Skeletal muscle cell (primary cell): Measurements from ENCODE around the gene LYZL2.
A peak's percentile ranks its signal among the peaks of the same experiment; 100 is the strongest.
"Not testable (repeated sequence)": the region's sequence is repeated elsewhere in the genome, so short reads cannot be mapped to it uniquely, and the experiment has no call there.

Experiments
- DNase-seq: peaks from one replicate; pipeline ENCODE4 v3.0.0-alpha.2; 2010; ENCODE audit warnings: low read depth
- H3K4me3 ChIP-seq: 2 replicates; pipeline ENCODE4 v1.5.1; 2011; ENCODE audit warnings: low read depth, mild to moderate bottlenecking, control low read depth, low read length, moderate library complexity

Gene LYZL2

GRCh38 chr10:30596493-30597432 lies 32.8 kb downstream of the LYZL2 start:
- H3K4me3 ChIP-seq, DNase-seq: not testable (repeated sequence)

- no peak for DNase-seq
- no peak overlapping the region for H3K4me3 ChIP-seq
Observed at GRCh38 chr10:30596013-30596412, 33.5 kb downstream of the LYZL2 start.

- no peak overlapping the region for H3K4me3 ChIP-seq
- no peak for DNase-seq
Observed at GRCh38 chr10:30594077-30594476, 35.5 kb downstream of the LYZL2 start.

GRCh38 chr10:30592770-30593169 lies 36.8 kb downstream of the LYZL2 start:
- not testable (repeated sequence) for H3K4me3 ChIP-seq, DNase-seq

GRCh38 chr10:30591249-30591670 lies 38.3 kb downstream of the LYZL2 start:
- DNase-seq, result no peak
- no peak overlapping the region for H3K4me3 ChIP-seq

GRCh38 chr10:30589441-30589840 lies 40.1 kb downstream of the LYZL2 start:
- DNase-seq, result no peak
- H3K4me3 ChIP-seq, result no peak overlapping the region

DNA sequence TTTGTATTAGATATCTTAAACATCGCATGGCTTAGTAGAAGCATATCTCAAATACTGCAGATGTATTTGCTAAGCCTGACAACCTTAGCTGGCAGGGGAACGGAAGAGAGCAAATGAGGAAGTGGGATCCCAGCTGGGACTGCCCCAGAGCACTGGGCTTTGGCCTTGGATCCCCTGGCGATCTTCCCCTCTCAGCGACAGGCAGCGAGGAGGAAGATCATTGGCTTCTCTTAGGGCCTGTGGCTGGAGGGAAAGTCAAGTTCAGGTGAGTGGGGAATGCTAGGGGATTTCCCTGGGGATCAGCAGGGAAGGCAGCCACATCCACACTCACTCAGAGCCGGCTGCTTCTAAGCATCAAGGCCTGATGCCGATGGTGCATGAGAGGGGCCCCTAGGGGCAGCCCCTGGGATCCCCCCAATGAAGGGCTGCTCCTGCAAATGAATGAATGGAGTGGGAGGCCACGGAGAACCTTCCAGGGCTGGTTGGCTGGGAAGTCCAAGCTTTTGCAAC lies 42.0 kb downstream of the LYZL2 start:
- no peak for DNase-seq

DNA sequence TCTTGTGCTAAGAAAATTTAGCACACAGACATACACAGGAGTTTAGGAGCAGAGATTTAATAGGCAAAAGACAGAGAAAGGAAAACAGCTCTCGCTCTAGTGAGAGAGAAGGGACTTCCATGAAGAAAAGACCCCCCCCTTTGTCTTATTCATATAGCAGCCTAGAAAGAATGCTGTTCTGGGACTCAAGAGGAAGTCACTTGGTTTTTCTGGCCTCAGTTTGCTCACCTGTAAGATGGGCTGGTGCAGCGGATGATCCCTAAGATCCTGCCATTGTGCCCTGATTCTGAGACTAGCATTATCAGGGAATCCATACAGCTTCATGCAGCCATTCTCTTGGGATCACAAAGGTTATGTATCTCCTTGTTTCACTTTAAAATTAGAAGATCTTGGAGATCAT lies 42.7 kb downstream of the LYZL2 start:
- no peak for DNase-seq
- no peak overlapping the region for H3K4me3 ChIP-seq

More for the DNA sequence above, 42.0 kb downstream of the LYZL2 start:
- H3K4me3 ChIP-seq, result no peak overlapping the region

GRCh38 chr10:30583778-30584415 lies 45.7 kb downstream of the LYZL2 start:
- DNase-seq, result peak; percentile 55
- H3K4me3 ChIP-seq, result peak overlapping the region; percentile 21

DNA sequence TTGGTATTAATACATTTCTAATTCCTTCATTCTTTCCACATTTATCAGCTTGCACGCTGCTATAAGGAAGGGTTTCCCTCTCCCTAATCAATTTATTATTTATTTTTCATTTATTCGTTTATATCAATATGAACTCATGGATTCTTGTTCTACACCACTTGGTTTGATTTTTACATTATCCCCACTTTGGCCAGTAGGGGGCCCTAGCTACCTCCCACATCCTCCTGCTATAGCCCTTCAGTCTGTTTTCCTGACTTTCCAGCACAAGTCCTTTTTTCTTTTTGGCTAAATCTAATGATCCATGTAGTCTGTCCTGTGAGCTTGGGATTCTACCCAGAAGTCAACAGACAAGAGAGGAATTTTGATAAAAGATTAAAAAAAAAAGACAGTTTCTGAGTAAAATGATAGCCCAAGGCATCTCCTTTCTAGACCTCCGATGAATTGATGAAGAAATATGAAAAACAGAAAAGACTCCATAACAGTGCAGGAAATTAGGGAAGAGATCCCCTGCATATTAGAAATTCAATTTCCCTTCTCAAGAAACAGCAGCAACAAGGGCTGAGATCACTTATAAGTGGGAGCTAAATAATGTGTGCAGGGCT lies 47.7 kb downstream of the LYZL2 start:
- DNase-seq, result no peak
- H3K4me3 ChIP-seq, result no peak overlapping the region

DNA sequence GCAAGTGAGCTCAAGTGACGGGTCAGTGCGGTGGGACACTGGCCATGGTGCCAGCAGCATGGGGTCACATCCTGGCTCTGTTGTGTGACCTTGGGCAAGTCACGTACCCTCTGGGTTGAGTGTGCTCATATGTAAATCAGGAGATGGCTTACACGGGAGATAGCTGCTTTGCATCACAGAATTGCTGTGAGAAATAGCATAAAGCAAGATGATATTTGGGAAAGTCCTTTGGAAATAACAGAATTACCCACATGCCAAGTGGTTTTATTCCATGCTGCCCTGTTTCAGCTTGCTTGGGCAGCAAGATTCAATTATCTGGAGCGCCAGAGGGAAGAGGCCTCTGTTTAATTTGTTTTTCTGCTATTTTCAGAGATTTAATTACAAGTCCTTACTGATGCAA lies 48.9 kb downstream of the LYZL2 start:
- no peak for DNase-seq
- H3K4me3 ChIP-seq, result no peak overlapping the region

DNA sequence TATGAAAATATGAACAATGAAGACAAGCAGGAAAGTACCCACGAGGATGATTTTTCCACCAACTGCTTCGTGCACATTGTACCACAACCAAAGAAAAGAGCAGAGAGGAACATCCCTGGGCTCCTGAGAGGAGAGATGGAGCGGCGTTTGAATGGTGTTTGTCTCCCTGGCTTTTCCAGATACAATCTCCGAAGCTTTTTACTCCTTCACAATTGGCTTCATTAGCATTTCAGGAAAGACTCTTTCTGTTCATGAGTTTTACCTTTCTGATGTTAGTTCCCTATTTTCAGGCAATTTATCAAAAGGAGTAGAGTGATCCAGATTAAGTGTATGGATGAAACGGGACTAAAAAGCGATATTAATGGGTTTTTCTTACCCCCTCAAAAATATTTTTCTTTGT lies 49.3 kb downstream of the LYZL2 start:
- DNase-seq, result no peak
- no peak overlapping the region for H3K4me3 ChIP-seq

DNA sequence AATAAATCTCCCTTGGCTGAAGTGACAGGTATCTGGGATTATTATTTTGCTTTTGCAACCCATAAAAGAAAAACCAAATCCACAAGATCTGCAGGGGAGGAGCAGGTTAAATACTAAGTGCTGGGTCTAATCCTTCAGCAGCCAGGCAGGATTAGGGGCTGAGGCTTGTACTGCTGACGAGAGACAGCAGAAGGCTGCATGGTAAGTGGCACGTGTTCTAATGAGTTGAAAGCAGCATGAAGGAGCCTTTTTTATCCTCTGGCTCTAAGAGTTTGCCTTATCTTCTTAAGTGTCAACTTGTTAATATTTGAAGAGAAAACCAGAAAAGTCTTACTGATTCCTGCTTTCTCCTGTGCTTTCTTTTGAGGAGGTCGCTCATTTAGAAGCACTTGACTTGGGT lies 50.0 kb downstream of the LYZL2 start:
- H3K4me3 ChIP-seq, result no peak overlapping the region
- no peak for DNase-seq

GRCh38 chr10:30577048-30577447 lies 52.5 kb downstream of the LYZL2 start:
- DNase-seq, result no peak
- no peak overlapping the region for H3K4me3 ChIP-seq

GRCh38 chr10:30576641-30577040 lies 52.9 kb downstream of the LYZL2 start:
- DNase-seq, result no peak
- no peak overlapping the region for H3K4me3 ChIP-seq

DNA sequence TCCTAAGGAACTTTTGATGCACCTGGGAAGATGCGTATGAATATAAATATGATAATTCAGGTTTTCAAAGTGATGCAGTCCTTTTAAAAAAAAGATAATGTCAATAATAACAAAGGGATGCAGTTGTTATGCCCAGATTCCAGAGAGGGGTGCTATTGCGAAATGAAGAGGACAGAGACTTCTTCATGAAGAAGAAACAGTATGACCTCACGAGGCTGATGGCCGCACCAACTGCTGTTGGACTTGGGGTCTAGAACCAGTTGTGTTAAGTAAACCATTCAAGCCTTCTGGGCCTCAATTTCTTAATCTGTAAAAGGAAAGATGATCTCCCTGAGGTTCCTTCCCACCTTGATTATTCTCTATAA lies 55.1 kb downstream of the LYZL2 start:
- no peak overlapping the region for H3K4me3 ChIP-seq

GRCh38 chr10:30573721-30574431 lies 55.7 kb downstream of the LYZL2 start:
- no peak for DNase-seq
- no peak overlapping the region for H3K4me3 ChIP-seq

More for the DNA sequence above, 55.1 kb downstream of the LYZL2 start:
- no peak for DNase-seq

GRCh38 chr10:30565449-30565848 lies 64.1 kb downstream of the LYZL2 start:
- H3K4me3 ChIP-seq, result no peak overlapping the region
- DNase-seq, result no peak

GRCh38 chr10:30562787-30563186 lies 66.8 kb downstream of the LYZL2 start:
- DNase-seq, result no peak
- H3K4me3 ChIP-seq, result no peak overlapping the region
